ENCODE data around the gene ZFP28. TPM values are rescaled to one million over a fixed set of nuclear protein-coding genes. Genes with fewer than 3 reads are reported as not detected.

ZFP28 gene
- total and polyA plus RNA-seq, 4 donors, result 2.7 to 12.9 (median 5.3) TPM

DNA sequence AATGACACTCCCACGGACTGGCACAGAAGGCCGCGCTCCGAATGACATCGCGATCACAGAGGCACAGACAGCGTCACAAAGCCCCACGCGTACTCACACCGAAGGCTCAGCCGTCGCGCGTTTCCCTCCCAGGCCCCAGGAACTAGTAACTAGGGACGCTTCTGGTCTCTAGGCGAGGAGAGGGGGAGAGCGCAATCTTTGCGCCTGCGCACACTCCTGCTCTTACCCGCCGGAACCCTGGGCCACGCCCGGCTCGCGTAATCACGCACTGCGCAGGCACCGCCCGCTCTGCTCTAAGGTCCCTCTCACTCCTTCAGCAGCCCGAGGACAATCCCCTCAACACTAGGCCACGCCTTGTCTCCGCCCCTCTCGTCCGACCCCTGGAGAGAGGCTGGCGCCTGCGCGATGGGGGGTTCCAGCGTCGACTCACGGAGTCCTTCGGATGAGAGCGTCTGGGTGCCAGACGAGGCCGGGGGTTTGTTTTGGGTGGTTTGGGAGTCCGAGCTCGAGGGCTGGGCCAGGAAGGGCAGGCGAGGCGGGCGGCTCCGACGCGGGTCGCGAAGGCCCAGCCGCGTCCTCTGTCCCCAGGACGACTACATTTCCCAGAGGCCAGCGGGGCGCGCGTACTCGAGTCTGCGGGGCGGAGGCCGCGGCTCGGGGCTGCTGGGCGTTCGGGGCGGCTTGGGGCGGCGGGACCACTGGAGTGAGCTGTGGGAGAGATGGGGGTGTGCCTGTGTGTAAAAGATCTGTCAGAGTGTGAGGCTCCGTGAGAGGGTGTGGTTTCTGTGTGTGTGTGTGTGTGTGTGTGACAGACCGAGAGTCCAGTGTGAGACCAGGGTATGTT, 31.1 kb upstream of the ZFP28 start, which contains the start of gene ZNF471:
Gene ZNF471, plus strand, starts transcription at position 410 of the 844 bp plus-strand sequence. CDS start 3,717 bp downstream, outside the sequence.
- peaks cover 0 to 26% (median 2%) of the 10 kb centered on the region in 4 donors for H3K9me3 ChIP-seq (ENCODE audit: control insufficient read depth in 4 of 4, insufficient read depth in 3 of 4, low read length in 3 of 4)
- H3K27ac ChIP-seq (ENCODE audit: low read depth in 1 of 2, low read length in 1 of 2), result peak within 1 kb of the TSS; percentile 96 to 99
- H3K36me3 ChIP-seq (ENCODE audit: control insufficient read depth in 4 of 4, insufficient read depth in 4 of 4, low read length in 4 of 4), result peaks cover 0 to 12% (median 6%) of the 10 kb centered on the region in 4 donors
- H3K9ac ChIP-seq (ENCODE audit: insufficient read depth in 1 of 2, low read length in 2 of 2), result peak within 1 kb of the TSS; percentile 86 to 94
- 0 to 3% methylated on average over 72 to 74 of the region's 74 CpGs for WGBS, 2 donors
- DNase-seq (peak; percentile 99 to 100 (median 99)), ATAC-seq (ENCODE audit: insufficient read depth, low FRiP score) (peak; percentile 99)
- TF ChIP-seq, protein P1, sequence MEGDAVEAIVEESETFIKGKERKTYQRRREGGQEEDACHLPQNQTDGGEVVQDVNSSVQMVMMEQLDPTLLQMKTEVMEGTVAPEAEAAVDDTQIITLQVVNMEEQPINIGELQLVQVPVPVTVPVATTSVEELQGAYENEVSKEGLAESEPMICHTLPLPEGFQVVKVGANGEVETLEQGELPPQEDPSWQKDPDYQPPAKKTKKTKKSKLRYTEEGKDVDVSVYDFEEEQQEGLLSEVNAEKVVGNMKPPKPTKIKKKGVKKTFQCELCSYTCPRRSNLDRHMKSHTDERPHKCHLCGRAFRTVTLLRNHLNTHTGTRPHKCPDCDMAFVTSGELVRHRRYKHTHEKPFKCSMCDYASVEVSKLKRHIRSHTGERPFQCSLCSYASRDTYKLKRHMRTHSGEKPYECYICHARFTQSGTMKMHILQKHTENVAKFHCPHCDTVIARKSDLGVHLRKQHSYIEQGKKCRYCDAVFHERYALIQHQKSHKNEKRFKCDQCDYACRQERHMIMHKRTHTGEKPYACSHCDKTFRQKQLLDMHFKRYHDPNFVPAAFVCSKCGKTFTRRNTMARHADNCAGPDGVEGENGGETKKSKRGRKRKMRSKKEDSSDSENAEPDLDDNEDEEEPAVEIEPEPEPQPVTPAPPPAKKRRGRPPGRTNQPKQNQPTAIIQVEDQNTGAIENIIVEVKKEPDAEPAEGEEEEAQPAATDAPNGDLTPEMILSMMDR (IDR thresholded peaks at IDR 0.05; ENCODE audit: control extremely low read depth, extremely low read depth), result no peak
- H3K4me1 ChIP-seq (ENCODE audit: control insufficient read depth in 5 of 5, insufficient read depth in 5 of 5, low read length in 5 of 5), result peaks cover 0 to 10% (median 7%) of the 10 kb centered on the region in 5 donors
- H3K27me3 ChIP-seq (ENCODE audit: control insufficient read depth in 3 of 3, insufficient read depth in 3 of 3, low read length in 2 of 3), result no peaks in the 10 kb centered on the region
- peak within 1 kb of the TSS; percentile 64 for H3K4me3 ChIP-seq

DNA sequence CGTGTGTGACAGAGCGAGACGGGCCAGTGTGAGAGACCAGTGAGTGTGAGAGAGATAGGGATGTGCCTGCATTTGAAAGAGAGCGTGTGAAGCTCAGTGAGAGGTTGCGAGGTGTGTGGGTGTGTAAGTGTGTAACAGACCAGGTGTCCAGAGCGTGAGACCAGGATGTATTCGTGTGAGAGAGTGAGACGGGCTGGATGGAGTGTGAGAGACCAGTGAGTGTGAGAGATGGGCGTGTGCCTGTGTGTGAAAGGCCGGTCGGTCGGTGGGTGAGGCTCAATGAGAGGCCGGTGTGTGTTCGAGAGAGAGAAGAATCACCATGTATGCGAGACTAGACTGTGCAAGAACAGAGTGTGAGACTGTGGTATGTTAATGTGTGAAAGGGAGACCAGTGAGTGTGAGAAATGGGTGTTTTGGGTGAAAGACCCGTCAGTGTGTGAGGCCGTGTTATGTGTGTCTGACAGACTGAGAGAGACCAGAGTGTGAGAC, 30.4 kb upstream of the ZFP28 start:
- no peak for ATAC-seq (ENCODE audit: insufficient read depth, low FRiP score)
- WGBS, 2 donors, result 4 to 6% methylated on average over 17 of the region's 17 CpGs
- H3K9ac ChIP-seq (ENCODE audit: insufficient read depth in 1 of 2, low read length in 2 of 2), result peak overlapping the region; percentile 86 to 94
- DNase-seq, result no peak
- no peaks in the 10 kb centered on the region for H3K27me3 ChIP-seq (ENCODE audit: control insufficient read depth in 3 of 3, insufficient read depth in 3 of 3, low read length in 2 of 3)
- peak overlapping the region; percentile 96 to 99 for H3K27ac ChIP-seq (ENCODE audit: low read depth in 1 of 2, low read length in 1 of 2)
- peaks cover 0 to 18% (median 8%) of the 10 kb centered on the region in 4 donors for H3K36me3 ChIP-seq (ENCODE audit: control insufficient read depth in 4 of 4, insufficient read depth in 4 of 4, low read length in 4 of 4)
- peaks cover 0 to 21% (median 3%) of the 10 kb centered on the region in 4 donors for H3K9me3 ChIP-seq (ENCODE audit: control insufficient read depth in 4 of 4, insufficient read depth in 3 of 4, low read length in 3 of 4)
- TF ChIP-seq, protein P1 (IDR thresholded peaks at IDR 0.05; ENCODE audit: control extremely low read depth, extremely low read depth), result no peak
- H3K4me1 ChIP-seq (ENCODE audit: control insufficient read depth in 5 of 5, insufficient read depth in 5 of 5, low read length in 5 of 5), result peaks cover 0 to 10% (median 7%) of the 10 kb centered on the region in 5 donors
- H3K4me3 ChIP-seq, result peak overlapping the region; percentile 64

DNA sequence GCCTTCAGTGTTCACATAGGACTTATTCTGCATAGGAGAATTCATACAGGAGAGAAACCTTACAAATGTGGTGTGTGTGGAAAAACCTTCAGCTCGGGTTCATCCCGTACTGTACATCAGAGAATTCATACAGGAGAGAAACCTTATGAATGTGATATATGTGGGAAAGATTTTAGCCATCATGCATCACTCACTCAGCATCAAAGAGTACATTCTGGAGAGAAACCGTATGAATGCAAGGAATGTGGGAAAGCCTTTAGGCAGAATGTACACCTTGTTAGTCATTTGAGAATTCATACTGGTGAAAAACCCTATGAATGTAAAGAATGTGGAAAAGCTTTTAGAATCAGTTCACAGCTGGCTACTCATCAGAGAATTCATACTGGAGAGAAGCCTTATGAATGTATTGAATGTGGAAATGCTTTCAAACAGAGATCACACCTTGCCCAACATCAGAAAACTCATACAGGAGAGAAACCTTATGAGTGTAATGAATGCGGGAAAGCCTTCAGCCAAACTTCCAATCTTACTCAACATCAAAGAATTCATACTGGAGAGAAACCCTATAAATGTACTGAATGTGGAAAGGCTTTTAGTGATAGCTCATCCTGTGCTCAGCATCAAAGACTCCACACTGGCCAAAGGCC, 13.4 kb upstream of the ZFP28 start:
- TF ChIP-seq, protein P1 (IDR thresholded peaks at IDR 0.05; ENCODE audit: control extremely low read depth, extremely low read depth), result no peak
- ATAC-seq (ENCODE audit: insufficient read depth, low FRiP score) (no peak), DNase-seq (no peak)
- peaks cover 24 to 68% (median 53%) of the 10 kb centered on the region in 4 donors for H3K9me3 ChIP-seq (ENCODE audit: control insufficient read depth in 4 of 4, insufficient read depth in 3 of 4, low read length in 3 of 4)
- WGBS, 2 donors, result 77 to 96% methylated on average over 4 of the region's 4 CpGs
- H3K27me3 ChIP-seq (ENCODE audit: control insufficient read depth in 3 of 3, insufficient read depth in 3 of 3, low read length in 2 of 3), result no peaks in the 10 kb centered on the region
- peaks cover 5 to 45% (median 26%) of the 10 kb centered on the region in 4 donors for H3K36me3 ChIP-seq (ENCODE audit: control insufficient read depth in 4 of 4, insufficient read depth in 4 of 4, low read length in 4 of 4)
- H3K4me3 ChIP-seq, result no peak overlapping the region
- no peaks in the 10 kb centered on the region for H3K4me1 ChIP-seq (ENCODE audit: control insufficient read depth in 5 of 5, insufficient read depth in 5 of 5, low read length in 5 of 5)
- no peak overlapping the region for H3K9ac ChIP-seq (ENCODE audit: insufficient read depth in 1 of 2, low read length in 2 of 2)
- H3K27ac ChIP-seq (ENCODE audit: low read depth in 1 of 2, low read length in 1 of 2), result no peak overlapping the region

Data from lung (tissue), 12 donors.